GM21390 (cell line): ENCODE results near the gene PPP1R14B.

ENCODE experiments used
- ATAC-seq: cut with Tn5 transposase; IDR thresholded peaks from one replicate; pipeline ENCODE4 v1.9.1; 2021; ENCODE audit not compliant: unreplicated experiment

Gene PPP1R14B

GRCh38 chr11:64246871-64247728 is at the start of gene PPP1R14B:
TSS of gene PPP1R14B (minus strand) at chr11:64246943. CDS start at chr11:64246673, 270 bp downstream.
- ATAC-seq, result peak; percentile 35

- ATAC-seq, result no peak
Measured at GRCh38 chr11:64296236-64296635, 49.5 kb upstream of the PPP1R14B start.

- ATAC-seq, result no peak
Measured at GRCh38 chr11:64295760-64296159, 49.0 kb upstream of the PPP1R14B start.

- ATAC-seq, result no peak
Measured at GRCh38 chr11:64294774-64295173, 48.0 kb upstream of the PPP1R14B start.

- ATAC-seq, result no peak
Measured at GRCh38 chr11:64292460-64293254, 45.9 kb upstream of the PPP1R14B start.

- no peak for ATAC-seq
Measured at GRCh38 chr11:64291752-64292459, 45.2 kb upstream of the PPP1R14B start.

- no peak for ATAC-seq
Measured at GRCh38 chr11:64291262-64291751, 44.6 kb upstream of the PPP1R14B start, which contains the start of gene KCNK4. TSS of gene KCNK4 (plus strand) at chr11:64291302. CDS start at chr11:64293019, 1,717 bp downstream.

- ATAC-seq, result no peak
Measured at GRCh38 chr11:64290352-64291261, 43.9 kb upstream of the PPP1R14B start.

GRCh38 chr11:64289002-64289564 is 42.3 kb upstream of the PPP1R14B start:
- no peak for ATAC-seq

GRCh38 chr11:64288353-64288750 is 41.6 kb upstream of the PPP1R14B start:
- ATAC-seq, result no peak

GRCh38 chr11:64287676-64288352 is 41.1 kb upstream of the PPP1R14B start:
- no peak for ATAC-seq

GRCh38 chr11:64286801-64287159 is 40.0 kb upstream of the PPP1R14B start:
- no peak for ATAC-seq

- ATAC-seq, result no peak
Measured at GRCh38 chr11:64285885-64286800, 39.4 kb upstream of the PPP1R14B start.

- ATAC-seq, result peak; percentile 50
Measured at GRCh38 chr11:64284962-64285884, 38.5 kb upstream of the PPP1R14B start, which contains the start of gene GPR137. TSS of gene GPR137 (plus strand) at chr11:64285848. CDS start at chr11:64286525, 677 bp downstream.

GRCh38 chr11:64284048-64284961 is 37.6 kb upstream of the PPP1R14B start, which contains the start of gene BAD:
TSS of gene BAD (minus strand) at chr11:64284665. CDS start at chr11:64284368, 297 bp downstream.
- peak; percentile 69 for ATAC-seq

- ATAC-seq, result no peak
Measured at GRCh38 chr11:64283092-64283491, 36.3 kb upstream of the PPP1R14B start.
